Skeletal muscle cell (primary cell): ENCODE measurements around the gene DCAF4.
A peak's percentile ranks its signal among the peaks of the same experiment; 100 is the strongest.

Experiments used
- DNase-seq: peaks from one replicate; pipeline ENCODE4 v3.0.0-alpha.2; 2010; ENCODE audit warnings: low read depth
- H3K4me3 ChIP-seq: 2 replicates; pipeline ENCODE4 v1.5.1; 2011; ENCODE audit warnings: low read depth, mild to moderate bottlenecking, control low read depth, low read length, moderate library complexity

DCAF4 gene, protein sequence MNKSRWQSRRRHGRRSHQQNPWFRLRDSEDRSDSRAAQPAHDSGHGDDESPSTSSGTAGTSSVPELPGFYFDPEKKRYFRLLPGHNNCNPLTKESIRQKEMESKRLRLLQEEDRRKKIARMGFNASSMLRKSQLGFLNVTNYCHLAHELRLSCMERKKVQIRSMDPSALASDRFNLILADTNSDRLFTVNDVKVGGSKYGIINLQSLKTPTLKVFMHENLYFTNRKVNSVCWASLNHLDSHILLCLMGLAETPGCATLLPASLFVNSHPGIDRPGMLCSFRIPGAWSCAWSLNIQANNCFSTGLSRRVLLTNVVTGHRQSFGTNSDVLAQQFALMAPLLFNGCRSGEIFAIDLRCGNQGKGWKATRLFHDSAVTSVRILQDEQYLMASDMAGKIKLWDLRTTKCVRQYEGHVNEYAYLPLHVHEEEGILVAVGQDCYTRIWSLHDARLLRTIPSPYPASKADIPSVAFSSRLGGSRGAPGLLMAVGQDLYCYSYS

DNA sequence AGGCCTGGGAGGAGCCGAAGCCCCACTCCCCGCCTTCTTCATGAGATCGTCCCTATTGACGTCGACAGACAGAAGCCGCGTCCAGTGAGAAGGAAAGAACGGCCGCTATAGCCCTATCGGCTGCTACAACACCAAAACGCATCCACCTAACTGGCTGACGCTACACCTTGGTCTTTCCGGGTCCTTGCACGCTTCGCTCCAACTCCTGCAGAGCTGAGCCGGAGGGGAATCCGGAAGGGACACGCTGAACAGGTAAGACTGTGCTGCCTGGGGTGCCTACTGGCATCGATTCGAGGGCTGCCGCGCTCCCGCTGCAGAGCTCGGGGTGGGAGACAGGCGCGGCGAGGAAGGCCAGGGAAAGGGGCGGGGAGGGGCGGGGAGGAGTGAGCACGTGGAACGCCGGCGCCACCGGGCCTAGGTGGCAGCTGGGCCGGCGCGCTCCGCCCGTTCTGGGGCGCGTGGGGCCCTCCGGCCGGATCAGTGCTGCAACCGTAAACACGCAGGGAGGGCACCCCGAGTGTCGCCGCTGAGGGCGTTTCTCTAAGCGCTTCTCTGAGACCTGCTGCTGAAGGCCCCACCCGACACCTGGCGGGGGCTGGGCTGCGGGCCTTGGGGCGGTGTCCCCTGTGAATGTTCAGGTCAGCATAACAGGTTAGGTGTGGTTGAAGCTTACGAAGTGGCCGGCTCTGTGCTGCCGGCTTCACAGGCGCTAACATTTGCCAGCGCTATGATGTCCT, at the start of gene DCAF4:
DCAF4 (plus strand) TSS at position 173 of the 737 bp plus-strand sequence. CDS start 11,515 bp downstream, outside the sequence.
- H3K4me3 ChIP-seq, result peak within 1 kb of the TSS; percentile 89
- DNase-seq, result peak; percentile 94

DNA sequence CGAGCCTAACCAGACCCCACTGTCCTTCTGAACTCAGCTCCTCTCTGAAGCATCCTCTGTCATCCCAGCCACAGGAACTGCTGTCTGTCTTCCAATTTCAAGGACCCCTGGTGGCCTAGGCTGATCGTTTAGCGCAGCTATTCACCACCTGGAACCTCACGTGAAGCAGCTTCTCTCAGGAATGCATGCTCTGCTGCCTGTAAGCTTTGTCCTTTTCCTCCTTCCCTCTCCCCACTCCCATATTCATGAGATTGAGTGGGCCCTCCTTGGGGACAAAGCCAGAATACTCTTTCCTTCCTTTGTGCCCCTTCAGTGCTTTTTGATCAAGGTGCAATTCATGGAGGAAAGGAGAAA, 49.6 kb upstream of the DCAF4 start:
- DNase-seq, result no peak
- H3K4me3 ChIP-seq, result no peak overlapping the region

DNA sequence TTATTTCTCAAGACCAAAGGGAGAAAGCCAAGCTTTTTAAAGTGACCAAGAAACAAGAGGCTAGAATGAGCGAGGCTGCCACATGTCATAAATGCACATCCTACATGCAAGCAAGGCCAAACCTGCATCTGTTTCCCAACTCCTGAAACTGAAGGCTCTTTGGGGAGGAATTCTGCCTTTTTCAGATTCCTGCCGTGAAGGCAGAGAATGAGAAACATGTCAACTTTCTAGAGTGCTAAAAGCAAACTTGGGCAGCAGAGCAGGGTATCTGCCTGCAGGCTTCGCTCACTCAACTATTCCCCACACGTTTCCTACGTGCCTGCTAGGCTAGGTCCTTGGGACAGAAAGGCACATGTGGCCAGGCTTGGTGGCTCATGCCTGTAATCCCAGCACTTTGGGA, 47.5 kb upstream of the DCAF4 start:
- DNase-seq, result no peak
- H3K4me3 ChIP-seq, result no peak overlapping the region

DNA sequence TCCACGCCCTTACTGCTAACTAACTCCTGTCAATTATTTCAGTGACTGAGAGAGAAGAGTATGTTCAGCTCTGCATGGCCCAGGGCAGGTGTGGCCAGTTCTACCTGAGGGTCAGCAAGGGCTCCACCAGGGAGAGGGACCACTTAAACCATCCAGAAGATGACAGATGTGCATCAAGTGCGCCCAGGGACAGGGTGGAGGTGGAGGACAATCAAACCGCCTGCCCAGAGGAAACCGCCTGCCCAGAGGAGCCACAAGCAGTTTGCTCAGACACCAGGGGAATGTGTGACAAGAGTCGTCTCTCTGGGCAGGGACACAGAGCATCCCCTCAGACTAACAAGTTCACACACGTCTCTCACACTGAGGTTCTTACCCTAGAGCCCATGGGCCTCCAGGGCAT, 46.8 kb upstream of the DCAF4 start:
- H3K4me3 ChIP-seq, result no peak overlapping the region
- DNase-seq, result no peak

DNA sequence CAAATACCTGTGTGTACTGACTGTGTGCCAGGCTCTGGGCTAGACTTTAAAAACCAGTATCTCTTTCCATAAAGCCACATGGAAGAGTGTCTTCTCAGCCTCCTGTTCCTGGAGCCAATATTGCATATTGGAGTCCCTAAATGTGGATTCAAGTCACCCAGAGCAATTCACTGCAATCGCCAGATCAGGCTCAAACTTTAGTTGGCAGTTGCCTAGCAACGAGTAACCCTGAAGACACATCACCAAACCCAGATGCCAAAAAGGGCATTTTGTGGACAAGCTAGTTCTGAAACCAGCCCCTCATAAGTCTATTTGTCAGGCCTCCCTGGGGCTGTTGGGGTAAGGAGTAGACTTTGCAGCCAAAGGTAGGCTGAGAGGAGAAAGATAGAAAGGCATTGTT, 46.1 kb upstream of the DCAF4 start:
- H3K4me3 ChIP-seq, result no peak overlapping the region
- DNase-seq, result no peak

DNA sequence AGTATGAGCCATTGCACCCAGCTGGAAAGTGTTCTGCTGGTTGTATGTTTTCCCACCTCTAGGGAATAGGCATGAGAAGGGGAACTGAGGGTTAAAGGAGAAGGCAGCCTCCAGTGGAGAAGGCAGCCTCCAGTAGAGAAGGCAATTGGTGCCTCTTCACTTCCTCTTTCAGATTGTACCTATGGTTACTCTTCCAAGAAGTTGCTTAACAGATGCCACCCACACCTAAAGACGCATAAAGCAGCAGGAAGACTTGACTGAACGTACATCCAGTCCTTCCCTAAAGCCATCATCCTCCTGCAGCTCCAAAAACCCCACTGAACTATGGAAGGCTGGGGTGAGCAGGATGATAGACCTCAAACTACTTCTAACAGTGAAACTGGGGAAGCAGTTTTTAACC, 45.4 kb upstream of the DCAF4 start:
- H3K4me3 ChIP-seq, result no peak overlapping the region
- no peak for DNase-seq

DNA sequence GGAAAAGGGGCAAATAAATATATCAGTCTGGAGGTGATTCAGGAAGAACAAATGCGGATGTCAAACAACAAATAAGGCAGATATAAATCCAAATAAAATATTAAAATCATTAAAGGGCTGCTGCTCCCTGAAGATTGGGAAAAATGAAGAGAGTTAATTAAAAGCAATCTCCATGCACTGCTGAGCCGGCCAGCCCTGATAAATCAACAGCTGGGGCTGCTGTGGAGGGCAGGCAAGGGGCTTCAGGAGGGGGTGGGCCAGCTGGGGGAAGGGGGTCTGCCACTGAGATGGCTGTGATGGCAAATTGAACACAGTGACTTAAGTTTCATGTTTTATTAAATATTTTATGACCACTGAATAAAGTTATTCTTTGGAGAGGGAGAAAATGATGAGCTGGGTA, 44.7 kb upstream of the DCAF4 start:
- no peak for DNase-seq
- H3K4me3 ChIP-seq, result no peak overlapping the region

DNA sequence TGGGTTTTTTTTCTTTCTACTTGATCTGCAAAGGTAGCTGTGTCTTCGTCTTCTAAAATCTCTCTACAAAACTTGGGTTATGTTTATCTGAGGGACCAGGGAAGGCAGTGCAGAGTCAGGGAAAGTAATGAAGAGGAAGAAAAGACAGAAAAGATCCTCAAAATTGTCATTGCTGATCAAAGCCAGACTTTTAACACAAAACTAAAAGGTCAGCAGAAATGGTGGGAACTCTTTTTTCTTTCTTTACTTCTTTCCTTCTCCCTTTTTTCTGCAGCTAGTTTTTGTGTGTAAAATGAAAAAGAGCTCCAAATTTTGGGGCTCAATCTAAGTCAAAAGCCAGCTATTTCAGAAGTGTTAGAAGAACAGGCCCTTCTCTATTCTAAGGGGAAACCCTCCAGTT, 44.2 kb upstream of the DCAF4 start:
- DNase-seq, result no peak
- H3K4me3 ChIP-seq, result no peak overlapping the region

DNA sequence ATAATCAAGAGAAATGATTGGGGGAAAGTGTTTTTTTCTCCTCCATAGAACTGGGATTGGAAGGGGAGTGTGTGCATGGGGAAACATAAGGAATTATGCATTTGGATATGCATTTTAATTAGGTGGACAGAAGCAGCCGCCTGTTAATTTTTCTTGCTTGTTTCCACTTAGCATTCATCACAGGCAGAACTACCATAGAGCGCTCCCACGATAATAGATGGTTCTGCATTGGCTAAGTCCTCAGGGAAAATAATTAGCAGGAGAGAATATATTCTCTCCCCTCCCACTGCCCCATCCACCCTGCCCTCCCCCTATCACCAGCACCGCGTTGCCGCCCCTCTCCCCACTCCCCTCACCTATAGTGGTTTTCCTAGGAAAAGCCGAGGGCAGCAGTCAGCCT, 43.8 kb upstream of the DCAF4 start:
- H3K4me3 ChIP-seq, result no peak overlapping the region
- DNase-seq, result no peak

DNA sequence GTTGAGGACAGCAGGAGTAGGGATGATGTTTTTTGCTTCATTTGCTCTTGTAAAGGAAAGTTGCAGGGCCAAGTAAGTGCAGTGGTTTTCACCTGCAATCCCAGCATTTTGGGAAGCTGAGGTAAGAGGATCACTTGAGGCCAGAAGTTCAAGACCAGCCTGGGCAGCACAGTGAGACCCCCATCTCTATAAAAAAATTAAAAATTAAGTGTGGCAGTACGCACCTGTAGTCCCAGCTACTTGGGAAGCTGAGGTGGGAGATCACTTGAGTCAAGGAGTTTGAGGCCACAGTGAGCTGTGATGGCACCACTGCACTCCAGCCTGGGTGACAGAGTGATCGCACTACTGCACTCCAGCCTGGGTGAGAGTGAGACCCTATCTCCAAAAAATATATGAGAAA, 43.2 kb upstream of the DCAF4 start:
- no peak for DNase-seq
- no peak overlapping the region for H3K4me3 ChIP-seq

DNA sequence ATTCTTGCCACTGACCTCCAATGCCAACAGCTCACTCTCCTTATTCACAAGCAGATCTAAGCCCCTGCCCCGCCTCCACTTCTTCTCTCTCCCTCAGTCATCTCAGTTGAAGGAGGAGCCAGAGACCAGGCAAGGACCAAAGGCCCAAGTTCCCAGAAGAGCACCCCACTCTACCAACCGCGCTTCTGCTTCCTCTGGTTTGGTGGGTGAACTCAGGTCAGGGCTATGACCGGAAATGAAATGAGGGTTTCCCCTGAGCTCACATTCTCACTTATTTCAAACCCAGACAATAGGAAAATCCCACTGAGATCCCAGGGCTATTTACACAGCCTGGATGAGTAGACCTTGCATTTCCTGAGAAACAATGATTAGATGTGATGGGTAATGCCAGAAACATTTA, 42.3 kb upstream of the DCAF4 start:
- DNase-seq, result no peak
- no peak overlapping the region for H3K4me3 ChIP-seq

DNA sequence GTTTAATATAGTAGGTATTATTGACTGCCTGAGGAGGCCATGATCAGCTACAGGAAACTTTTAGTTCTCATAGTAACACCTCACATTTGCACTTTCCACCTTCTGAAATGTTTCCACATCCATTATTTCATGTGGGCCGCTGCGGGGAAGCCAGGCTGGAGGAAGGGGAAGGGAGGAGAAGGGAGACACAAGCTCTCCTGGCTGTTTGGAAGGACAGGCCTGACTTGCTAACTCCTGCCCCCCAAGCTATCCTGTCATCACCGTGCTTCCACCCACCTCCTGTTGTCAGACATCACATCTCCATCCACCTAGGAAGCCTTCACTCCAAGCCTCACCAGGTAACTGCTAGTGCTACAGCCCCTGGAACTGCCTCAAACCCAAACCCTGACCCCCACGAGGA, 41.9 kb upstream of the DCAF4 start:
- no peak for DNase-seq
- H3K4me3 ChIP-seq, result no peak overlapping the region

DNA sequence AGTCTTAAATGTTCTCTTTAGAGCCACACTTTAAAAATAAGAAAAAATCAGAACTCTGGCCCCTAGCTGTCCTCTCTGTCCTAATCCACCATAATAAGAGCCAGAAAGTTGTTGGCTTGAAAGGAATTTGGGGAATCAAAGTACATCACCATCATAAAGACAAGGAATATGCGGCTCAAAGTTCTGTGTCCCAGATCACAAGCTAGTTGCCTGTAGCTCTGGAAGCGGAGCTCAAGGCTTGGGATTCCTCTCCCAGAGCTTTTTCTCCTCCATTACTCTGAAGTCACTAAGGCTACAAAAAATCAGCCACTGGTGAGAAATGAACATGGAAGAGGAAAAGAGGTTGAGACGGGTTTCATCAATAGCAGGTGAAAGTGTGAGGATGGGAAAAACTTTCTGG, 38.8 kb upstream of the DCAF4 start:
- no peak for DNase-seq
- no peak overlapping the region for H3K4me3 ChIP-seq

DNA sequence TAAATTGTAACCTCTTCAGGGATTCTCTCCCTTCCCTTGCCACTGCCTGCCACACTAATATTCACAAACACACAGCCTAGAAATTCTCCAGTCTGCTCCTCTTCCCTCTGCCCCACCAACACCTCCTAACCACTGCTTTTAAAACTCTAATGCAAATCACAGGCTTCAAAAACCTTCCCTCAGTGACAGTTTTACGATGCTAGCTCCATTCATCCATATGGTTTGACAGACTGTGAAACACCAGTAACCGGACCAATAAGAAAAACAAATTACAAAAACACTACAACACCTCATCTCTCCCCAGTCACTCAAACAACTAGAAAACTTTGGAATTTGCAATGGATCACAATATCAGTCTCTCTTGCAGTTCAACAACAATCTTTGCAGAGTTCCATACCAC, 38.1 kb upstream of the DCAF4 start:
- H3K4me3 ChIP-seq, result no peak overlapping the region
- DNase-seq, result no peak

DNA sequence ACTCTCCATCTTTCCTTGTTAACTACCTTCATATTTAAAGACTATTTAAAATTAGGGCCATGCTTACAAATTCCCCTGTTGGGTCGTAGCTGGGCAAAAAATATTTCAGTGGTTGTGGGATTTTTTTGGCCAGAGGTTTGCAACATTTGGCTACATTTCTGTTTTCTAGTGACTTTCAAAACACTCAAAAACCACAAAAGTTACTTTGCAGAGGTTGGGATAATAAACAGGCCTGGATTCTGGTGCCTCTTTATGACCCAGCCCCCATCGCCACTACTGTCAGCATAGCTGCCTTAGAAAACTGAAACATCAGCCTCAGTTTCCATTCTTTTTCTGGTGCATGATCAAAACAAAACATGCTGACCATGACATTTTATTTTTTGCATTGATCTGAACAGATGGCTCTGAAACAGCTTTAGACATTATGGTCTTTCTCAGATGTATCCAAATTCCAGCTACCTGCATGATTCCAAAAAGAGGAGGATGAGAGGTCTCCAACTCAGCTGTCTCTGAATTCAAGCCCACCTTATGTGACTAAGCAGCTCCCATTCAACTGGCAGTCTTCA, 37.5 kb upstream of the DCAF4 start:
- no peak overlapping the region for H3K4me3 ChIP-seq
- no peak for DNase-seq

DNA sequence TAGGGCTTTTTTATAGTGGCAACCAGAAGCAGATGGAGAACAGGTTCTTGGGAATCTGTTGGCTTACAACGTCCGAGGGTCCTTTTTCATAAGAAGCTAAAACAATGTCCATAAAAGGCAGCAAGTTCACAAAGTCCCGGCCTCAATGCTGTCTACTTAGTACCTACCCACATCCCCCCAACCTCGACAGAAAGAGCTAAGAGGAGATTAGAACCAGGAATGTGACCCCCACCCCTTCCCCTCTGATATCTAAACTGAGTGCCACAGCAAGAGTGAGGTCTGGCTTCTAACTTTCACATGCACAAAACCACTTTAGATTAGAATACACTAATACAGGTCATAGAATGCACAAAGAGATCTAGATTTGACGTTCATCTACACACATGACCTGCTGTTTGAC, 36.9 kb upstream of the DCAF4 start:
- no peak for DNase-seq
- H3K4me3 ChIP-seq, result no peak overlapping the region

DNA sequence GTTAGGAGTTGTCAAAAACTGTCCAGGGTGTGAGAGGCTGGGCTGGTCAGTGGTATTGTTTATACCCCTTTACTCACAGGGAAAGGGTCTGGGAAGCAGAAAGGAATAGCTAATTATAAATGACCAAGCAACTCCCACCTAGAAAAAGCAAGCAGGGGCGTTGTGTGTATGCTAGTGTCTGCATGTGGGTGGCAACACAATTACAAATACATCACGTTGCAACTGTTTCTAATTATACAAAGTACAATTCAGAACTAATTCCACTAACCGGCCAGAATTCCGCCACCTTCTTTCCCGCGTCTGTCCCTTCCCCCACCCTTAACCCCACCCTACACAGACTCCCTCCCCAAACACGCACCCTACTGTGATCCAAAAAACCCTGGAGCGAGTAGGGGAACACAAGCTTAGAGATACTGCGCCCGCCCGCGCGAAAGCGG, 34.6 kb upstream of the DCAF4 start:
- DNase-seq, result no peak
- peak overlapping the region; percentile 78 for H3K4me3 ChIP-seq

DNA sequence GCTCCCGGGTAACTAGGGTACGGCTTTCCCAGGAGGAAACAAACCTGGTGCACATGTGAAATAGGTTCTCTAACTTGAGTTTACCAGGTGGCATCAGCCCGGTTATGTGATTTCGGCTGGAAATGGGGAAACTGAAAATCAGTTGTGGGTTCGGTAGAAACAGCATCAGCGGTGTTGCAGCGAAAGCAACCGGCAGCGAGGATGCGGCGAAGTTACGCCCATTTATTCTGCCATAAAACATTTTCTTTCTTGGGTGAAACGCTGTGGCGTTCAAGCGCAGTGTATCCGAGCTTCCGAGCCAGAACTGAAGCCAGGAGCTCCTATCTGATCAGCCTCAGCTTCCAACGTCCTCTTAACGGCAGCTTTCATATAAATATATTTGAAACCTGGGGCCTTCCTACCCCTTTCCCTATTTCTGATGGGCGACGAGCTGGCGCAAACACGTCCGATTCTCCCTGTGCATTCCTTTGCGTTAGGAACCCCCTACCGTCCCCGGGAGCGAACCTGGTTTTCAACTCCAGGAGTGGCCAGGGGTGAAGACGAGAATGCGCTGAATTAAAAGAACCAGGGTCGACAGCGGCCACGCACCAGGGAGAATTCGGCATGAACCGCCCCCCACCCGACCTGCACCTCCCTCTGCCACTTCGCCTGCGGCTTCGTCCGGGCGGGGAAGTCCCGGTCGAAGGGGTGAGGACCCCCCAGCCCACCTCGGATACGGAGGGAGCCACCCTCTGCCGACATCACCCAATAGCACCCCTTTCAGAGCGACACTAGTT, 34.0 kb upstream of the DCAF4 start:
- H3K4me3 ChIP-seq, result peak overlapping the region; percentile 78
- DNase-seq, result no peak

DNA sequence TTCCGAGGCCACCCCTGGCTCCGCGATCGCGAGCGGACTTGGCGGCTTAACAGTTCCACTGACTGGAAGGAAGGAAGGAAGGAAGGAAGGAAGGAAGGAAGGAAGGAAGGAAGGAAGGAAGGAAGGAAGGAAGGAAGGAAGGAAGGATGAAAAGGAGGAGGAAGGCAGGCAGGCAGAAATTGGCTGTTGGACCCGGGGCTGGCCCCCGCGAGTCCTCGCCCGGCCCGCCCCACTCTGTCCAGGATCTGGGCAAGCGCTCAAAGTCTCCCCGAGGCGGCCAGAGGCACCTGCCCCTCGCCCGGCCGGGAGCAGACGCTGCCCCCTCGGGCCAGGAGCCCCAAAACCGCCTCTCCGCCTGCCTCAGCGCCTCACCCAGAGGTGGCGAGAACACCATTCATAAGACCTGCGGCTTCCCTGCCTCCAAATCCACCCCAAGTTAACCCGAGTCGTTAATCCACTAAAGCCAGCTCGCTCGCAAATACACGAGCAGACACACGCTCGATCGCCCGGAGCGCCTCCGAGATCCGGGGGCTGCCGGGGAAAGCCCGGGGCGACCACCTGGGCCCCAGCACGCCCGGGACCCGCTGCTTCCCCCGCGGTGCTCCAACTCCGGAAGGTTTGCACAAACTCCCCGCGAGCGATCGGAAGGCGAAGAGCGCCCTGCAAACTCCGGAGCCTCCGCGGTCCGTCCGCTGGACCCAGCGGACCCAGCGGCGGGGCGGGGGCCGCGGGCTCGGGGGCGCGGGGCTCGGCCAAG, 33.2 kb upstream of the DCAF4 start:
- peak overlapping the region; percentile 78 for H3K4me3 ChIP-seq
- no peak for DNase-seq
